ENCODE results near the gene COMMD6.
"Not testable (repeated sequence)": the region's sequence is repeated elsewhere in the genome, so short reads cannot be mapped to it uniquely, and the experiment has no call there.

Gene COMMD6

GRCh38 chr13:75549262-75550158, 11.9 kb upstream of the COMMD6 start, which contains the start of gene UCHL3:
TSS of gene UCHL3 (plus strand) at chr13:75549791. CDS start at chr13:75549821, 30 bp downstream.
- peak within 1 kb of the TSS; percentile 73 for H3K4me3 ChIP-seq (replicated peaks; ENCODE audit: low read depth, low read length)
- peak; percentile 72 for TF ChIP-seq CTCF (IDR thresholded peaks at IDR 0.05; ENCODE audit: low read depth, low read length, missing control alignments)
- peak; percentile 90 for DNase-seq (ENCODE audit: extremely low read depth, low read depth)

GRCh38 chr13:75547917-75548316, 10.3 kb upstream of the COMMD6 start:
- TF ChIP-seq CTCF (IDR thresholded peaks at IDR 0.05; ENCODE audit: low read depth, low read length, missing control alignments) = no peak

GRCh38 chr13:75545386-75545785, 7.7 kb upstream of the COMMD6 start:
- not testable (repeated sequence) for DNase-seq (ENCODE audit: extremely low read depth, low read depth)

More at GRCh38 chr13:75547917-75548316, 10.3 kb upstream of the COMMD6 start:
- no peak for DNase-seq (ENCODE audit: extremely low read depth, low read depth)
- no peak overlapping the region for H3K4me3 ChIP-seq (replicated peaks; ENCODE audit: low read depth, low read length)

GRCh38 chr13:75544681-75545330, 7.2 kb upstream of the COMMD6 start:
- no peak overlapping the region for H3K4me3 ChIP-seq (replicated peaks; ENCODE audit: low read depth, low read length)
- no peak for DNase-seq (ENCODE audit: extremely low read depth, low read depth)
- TF ChIP-seq CTCF (IDR thresholded peaks at IDR 0.05; ENCODE audit: low read depth, low read length, missing control alignments) = no peak

More at GRCh38 chr13:75545386-75545785, 7.7 kb upstream of the COMMD6 start:
- not testable (repeated sequence) for H3K4me3 ChIP-seq (replicated peaks; ENCODE audit: low read depth, low read length)

- DNase-seq (ENCODE audit: extremely low read depth, low read depth) = no peak
- no peak for TF ChIP-seq CTCF (IDR thresholded peaks at IDR 0.05; ENCODE audit: low read depth, low read length, missing control alignments)
- H3K4me3 ChIP-seq (replicated peaks; ENCODE audit: low read depth, low read length) = no peak overlapping the region
Observed at GRCh38 chr13:75541961-75542360, 4.3 kb upstream of the COMMD6 start.

GRCh38 chr13:75541287-75541686, 3.6 kb upstream of the COMMD6 start:
- DNase-seq (ENCODE audit: extremely low read depth, low read depth) = no peak
- H3K4me3 ChIP-seq (replicated peaks; ENCODE audit: low read depth, low read length) = no peak overlapping the region
- TF ChIP-seq CTCF (IDR thresholded peaks at IDR 0.05; ENCODE audit: low read depth, low read length, missing control alignments) = no peak

- no peak for DNase-seq (ENCODE audit: extremely low read depth, low read depth)
- no peak overlapping the region for H3K4me3 ChIP-seq (replicated peaks; ENCODE audit: low read depth, low read length)
- TF ChIP-seq CTCF (IDR thresholded peaks at IDR 0.05; ENCODE audit: low read depth, low read length, missing control alignments) = no peak
Observed at GRCh38 chr13:75533861-75534260, 3.8 kb downstream of the COMMD6 start.
